ENCODE measurements around the gene KIF18B.
A peak's percentile ranks its signal among the peaks of the same experiment; 100 is the strongest.

KIF18B gene

GRCh38 chr17:44947461-44948314 is at the start of gene KIF18B:
Gene KIF18B (minus strand): TSS chr17:44947773. CDS start chr17:44936344, 11,429 bp downstream.
- DNase-seq = peak; percentile 90 to 92

- no peak for DNase-seq
Measured at GRCh38 chr17:44996304-44996703, 48.7 kb upstream of the KIF18B start.

GRCh38 chr17:44995436-44996001 is 47.9 kb upstream of the KIF18B start:
- DNase-seq = no peak

- DNase-seq = no peak
Measured at GRCh38 chr17:44992242-44992939, 44.8 kb upstream of the KIF18B start.

- no peak for DNase-seq
Measured at GRCh38 chr17:44990994-44991393, 43.4 kb upstream of the KIF18B start.

- no peak for DNase-seq
Measured at GRCh38 chr17:44989552-44990138, 42.1 kb upstream of the KIF18B start.

GRCh38 chr17:44988044-44988942 is 40.7 kb upstream of the KIF18B start:
- no peak for DNase-seq

- no peak for DNase-seq
Measured at GRCh38 chr17:44983563-44983962, 36.0 kb upstream of the KIF18B start.

- no peak for DNase-seq
Measured at GRCh38 chr17:44982113-44982702, 34.6 kb upstream of the KIF18B start.

GRCh38 chr17:44981221-44981968 is 33.8 kb upstream of the KIF18B start:
- no peak for DNase-seq

GRCh38 chr17:44979426-44979995 is 31.9 kb upstream of the KIF18B start:
- DNase-seq = no peak

- DNase-seq = no peak
Measured at GRCh38 chr17:44978807-44979206, 31.2 kb upstream of the KIF18B start.

GRCh38 chr17:44977814-44978550 is 30.4 kb upstream of the KIF18B start:
- no peak for DNase-seq

GRCh38 chr17:44977065-44977464 is 29.5 kb upstream of the KIF18B start:
- no peak for DNase-seq

- DNase-seq = no peak
Measured at GRCh38 chr17:44976206-44976605, 28.6 kb upstream of the KIF18B start.

- DNase-seq = no peak
Measured at GRCh38 chr17:44972953-44973352, 25.4 kb upstream of the KIF18B start.

- DNase-seq = no peak
Measured at GRCh38 chr17:44971776-44972483, 24.4 kb upstream of the KIF18B start.

- no peak for DNase-seq
Measured at GRCh38 chr17:44970136-44970741, 22.7 kb upstream of the KIF18B start.
